AG09309 (cell line): ENCODE results near the gene MAD1L1.

Experiments used
- DNase-seq: peaks from one replicate; pipeline ENCODE4 v3.0.0-alpha.2; 2010; ENCODE audit warnings: low read depth
- H3K4me3 ChIP-seq: 2 replicates; pipeline ENCODE4 v1.5.1; 2011; ENCODE audit warnings: mild to moderate bottlenecking, low read depth, low read length, moderate library complexity; ENCODE audit not compliant: control insufficient read depth
- CTCF ChIP-seq: IDR thresholded peaks from 2 replicates; pipeline ENCODE4 v1.5.1; 2011; ENCODE audit warnings: mild to moderate bottlenecking, low read depth, low read length, inconsistent platforms; ENCODE audit not compliant: insufficient read depth, control insufficient read depth; ENCODE audit errors: missing control alignments

Gene MAD1L1

DNA sequence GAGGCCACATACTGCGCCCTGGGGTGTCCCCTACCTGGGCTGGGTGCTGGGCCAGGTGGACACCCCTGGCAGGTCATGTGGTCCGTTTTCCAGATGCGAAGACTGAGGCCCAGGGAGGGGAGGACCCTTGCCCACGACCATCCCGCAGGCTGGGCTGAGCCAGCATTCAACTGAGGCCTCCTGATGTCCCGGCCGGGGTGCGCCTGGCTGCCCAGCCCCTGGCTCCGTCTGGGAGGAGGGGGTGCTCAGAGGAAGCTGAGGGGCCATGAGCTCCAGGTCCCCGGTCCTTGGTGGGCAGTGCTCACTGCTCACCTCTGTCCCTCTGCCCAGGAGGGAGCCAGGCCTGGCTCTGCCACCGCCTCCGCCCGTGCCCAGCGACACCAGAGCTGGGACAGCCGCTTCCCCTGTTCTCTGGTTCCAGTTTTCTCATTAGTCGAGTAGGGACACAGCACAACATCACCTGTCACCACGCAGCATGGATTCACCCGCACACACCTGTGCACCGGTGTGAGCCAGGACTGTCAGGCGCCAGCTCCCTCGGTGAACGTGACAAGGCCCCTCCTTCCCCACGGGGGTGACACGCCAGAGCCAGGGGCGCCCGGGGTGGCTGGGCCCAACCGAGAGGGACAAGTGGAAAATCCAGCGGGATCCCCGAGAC, 423.0 kb downstream of the MAD1L1 start:
- TF ChIP-seq CTCF: no peak
- DNase-seq: no peak
- H3K4me3 ChIP-seq: no peak overlapping the region

GRCh38 chr7:1809070-1809469, 423.7 kb downstream of the MAD1L1 start:
- no peak overlapping the region for H3K4me3 ChIP-seq
- no peak for TF ChIP-seq CTCF
- DNase-seq: no peak

DNA sequence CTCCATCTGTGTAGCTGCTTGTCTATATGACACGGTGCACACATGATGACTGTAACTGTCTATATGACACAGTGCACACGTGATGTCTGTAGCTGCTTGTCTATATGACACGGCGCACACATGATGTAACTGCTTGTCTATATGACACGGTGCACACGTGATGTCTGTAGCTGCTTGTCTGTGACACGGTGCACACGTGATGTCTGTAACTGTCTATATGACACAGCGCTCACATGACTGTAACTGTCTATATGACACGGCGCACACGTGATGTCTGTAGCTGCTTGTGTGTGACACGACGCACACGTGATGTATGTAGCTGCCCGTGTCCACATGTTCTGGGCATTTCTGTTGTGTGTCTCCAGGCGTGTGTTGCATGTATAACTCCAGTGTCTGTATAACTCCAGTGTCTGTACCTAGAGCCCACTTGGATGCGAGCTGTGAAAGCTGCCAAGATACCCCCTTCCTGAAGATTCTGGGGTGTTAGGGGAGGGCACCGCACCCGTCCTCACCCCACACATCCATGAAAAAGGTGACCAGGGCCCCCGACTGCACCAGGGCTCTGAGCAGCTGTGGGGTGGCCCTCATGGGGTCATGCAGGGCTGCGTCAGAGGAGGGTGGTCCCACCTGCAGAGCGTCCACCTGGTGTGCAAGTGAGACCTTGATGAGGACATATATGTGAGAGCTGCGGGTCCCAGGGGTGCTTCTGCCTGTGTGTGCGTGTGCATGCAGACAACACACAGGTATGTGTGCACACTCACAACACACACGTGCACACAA, 424.7 kb downstream of the MAD1L1 start:
- no peak for TF ChIP-seq CTCF

DNA sequence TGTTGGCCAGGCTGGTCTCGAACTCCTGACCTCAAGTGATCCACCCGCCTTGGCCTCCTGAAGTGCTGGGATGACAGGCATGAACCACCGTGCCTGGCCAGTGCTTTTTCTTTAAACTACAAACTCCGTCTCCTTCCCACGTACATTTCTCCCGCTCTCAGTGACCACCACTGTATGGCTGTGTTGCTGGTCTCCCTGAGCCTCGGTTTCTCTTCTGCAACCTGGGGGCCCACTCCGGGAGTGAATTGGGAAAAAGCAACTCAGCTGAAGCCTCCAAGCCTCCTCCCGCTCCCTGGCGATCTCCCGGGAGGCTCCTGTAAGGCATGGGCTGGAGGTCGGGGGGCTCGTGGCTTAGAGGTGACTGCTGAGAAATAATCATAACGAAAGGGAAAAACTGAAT, 426.4 kb downstream of the MAD1L1 start:
- no peak overlapping the region for H3K4me3 ChIP-seq
- no peak for TF ChIP-seq CTCF
- DNase-seq: no peak

More for the DNA sequence above, 424.7 kb downstream of the MAD1L1 start:
- DNase-seq: no peak
- H3K4me3 ChIP-seq: no peak overlapping the region

GRCh38 chr7:1804310-1804709, 428.4 kb downstream of the MAD1L1 start:
- DNase-seq: no peak
- H3K4me3 ChIP-seq: no peak overlapping the region
- no peak for TF ChIP-seq CTCF

DNA sequence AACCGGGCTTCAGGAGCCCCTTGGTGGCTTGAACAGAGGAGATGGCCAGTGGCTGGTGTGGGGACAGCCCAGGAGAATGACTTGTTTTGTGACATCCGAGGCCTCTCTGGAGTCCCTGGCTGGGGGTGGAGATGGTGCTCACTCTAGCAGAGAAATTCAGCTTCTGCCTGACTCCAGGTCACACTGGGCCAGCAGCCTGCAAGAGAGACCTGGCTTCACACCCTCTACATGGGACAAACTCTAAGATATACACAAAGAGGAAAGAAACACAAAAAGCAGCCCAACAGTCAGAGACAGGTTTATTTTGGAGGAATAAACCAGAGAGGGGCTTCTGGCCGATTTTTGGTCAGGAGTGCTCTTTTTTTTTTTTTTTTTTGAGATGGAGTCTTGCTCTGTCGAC, 429.8 kb downstream of the MAD1L1 start:
- no peak for DNase-seq
- no peak for TF ChIP-seq CTCF
- no peak overlapping the region for H3K4me3 ChIP-seq

DNA sequence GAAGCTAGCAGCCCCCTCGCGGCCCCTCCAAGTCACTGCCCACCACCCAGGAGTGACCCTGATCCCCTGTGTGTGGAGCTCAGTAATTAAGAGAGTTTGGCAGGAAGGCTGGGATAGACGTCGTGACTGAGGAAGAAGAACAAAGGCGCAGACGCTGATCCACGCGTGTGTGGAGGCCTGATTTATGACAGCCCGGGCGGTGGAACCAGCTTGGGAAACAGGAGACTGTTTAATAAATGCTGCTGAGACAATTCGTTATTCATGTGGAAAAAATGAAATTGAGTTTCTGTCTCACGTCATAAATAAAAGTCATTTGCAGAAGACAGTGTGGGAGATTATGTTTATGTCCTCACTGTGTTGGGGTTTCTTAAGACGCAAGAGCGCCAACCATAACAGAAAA, 431.8 kb downstream of the MAD1L1 start:
- no peak for DNase-seq
- no peak for TF ChIP-seq CTCF
- H3K4me3 ChIP-seq: no peak overlapping the region
